Stomach (tissue), 9 donors: ENCODE results near the gene GAMT. TPM values are rescaled to one million over a fixed set of nuclear protein-coding genes. Genes with fewer than 3 reads are reported as not detected.

Experiments
- DNase-seq, 2 donors: peaks; one replicate each; pipeline versions ENCODE4 v3.0.0 to v3.0.0-alpha.2; 2013 to 2019
- H3K27ac ChIP-seq, 5 donors: fragments of 200-600 bp in 4 of 5; sonication (generic) in 4 of 5; one replicate each; pipeline ENCODE4 v1.5.1; 2013 to 2019; ENCODE audit warnings: mild to moderate bottlenecking in 1 of 5, moderate library complexity in 1 of 5
- H3K27me3 ChIP-seq, 3 donors: fragments of 200-600 bp; sonication (generic); one replicate each; pipeline ENCODE4 v1.5.1; 2017 to 2019; ENCODE audit warnings: mixed run types in 1 of 3
- H3K36me3 ChIP-seq, 4 donors: fragments of 200-600 bp; sonication (generic); 1 replicate in 3 of 4; 2 replicates in 1 of 4; pipeline ENCODE4 v1.5.1; 2016 to 2019
- H3K4me1 ChIP-seq, 4 donors: fragments of 200-600 bp; sonication (generic); one replicate each; pipeline ENCODE4 v1.5.1; 2016 to 2019
- H3K4me3 ChIP-seq, 4 donors: fragments of 200-600 bp; sonication (generic) in 3 of 4; one replicate each; pipeline ENCODE4 v1.5.1; 2016 to 2019; ENCODE audit warnings: mild to moderate bottlenecking in 1 of 4
- H3K9me3 ChIP-seq, 4 donors: fragments of 200-600 bp; sonication (generic); one replicate each; pipeline ENCODE4 v1.5.1; 2016 to 2019
- EP300 ChIP-seq: sonication (generic); formaldehyde crosslinking; IDR thresholded peaks from one replicate; pipeline ENCODE4 v1.6.1; 2017; ENCODE audit warnings: antibody characterized with exemption
- POLR2A ChIP-seq, 4 donors: fragments of 450-650 bp; IDR thresholded peaks; one replicate each; pipeline ENCODE4 v1.6.1; 2016; ENCODE audit warnings: antibody characterized with exemption in 4 of 4, control low read depth in 2 of 4, mild to moderate bottlenecking in 1 of 4, moderate library complexity in 1 of 4
- POLR2AphosphoS5 ChIP-seq, 3 donors: sonication (generic); formaldehyde crosslinking; IDR thresholded peaks; one replicate each; pipeline ENCODE4 v1.6.1; 2016; ENCODE audit warnings: antibody characterized with exemption in 3 of 3
- WGBS, 5 donors: extraction: QIAGEN DNeasy Blood & Tissue Kit in 3 of 5; methylation state at CpG; one replicate each; pipeline versions ENCODE4 v1.1.5 to v1.1.7; 2013 to 2018; 5-methylcytosine and 5-hydroxymethylcytosine counted together
- intact Hi-C: fragments of 100-400 bp; cut with DNase I; formaldehyde crosslinking; loops from one replicate; pipeline ENCODE4 v1.15.1; 2023; ENCODE audit warnings: low total_unique reads
- polyA plus RNA-seq, 3 donors: library from polyadenylated mRNA; stranded (reverse); fragments of 200-250 nt; gene quantifications; one replicate each; pipeline ENCODE4 v1.2.3, GENCODE V29; 2013
- total RNA-seq, 5 donors: library from RNA; depleted of rRNA; stranded (reverse); fragments of >200 nt; gene quantifications; one replicate each; pipeline versions ENCODE4 v1.1.0 to v1.2.3, GENCODE V29; 2014 to 2016
- TF ChIP-seq, protein P1 (sequence below), 7 experiments: fragments of 450-650 bp in 4 of 7; fragments of 200-600 bp in 3 of 7; sonication (generic) in 3 of 7; IDR thresholded peaks; one replicate each; pipeline ENCODE4 v1.5.1; 2016 to 2019; ENCODE audit warnings: antibody characterized with exemption in 7 of 7, control low read depth in 2 of 7, mild to moderate bottlenecking in 1 of 7
- donor health status: healthy with polysubstance abuse.
- donor health status: Bipolar disorder and iron deficiency.
- donor health status: healthy.

The GAMT gene
- total and polyA plus RNA-seq, 8 donors = 2.6 to 102 (median 21.2) TPM; not detected in 2

GRCh38 chr19:1387684-1388636, 13.4 kb downstream of the GAMT start:
- Histone ChIP-seq H3K9me3 (no peaks in the 10 kb centered on the region), H3K4me3 (no peak overlapping the region), H3K27me3 (no peaks in the 10 kb centered on the region), H3K36me3 (peaks cover 40 to 73% (median 67%) of the 10 kb centered on the region in 4 donors), H3K4me1 (peaks cover 12 to 44% (median 39%) of the 10 kb centered on the region in 4 donors), H3K27ac (no peak overlapping the region)
- 84 to 94% (median 89%) methylated on average over 25 to 45 of the region's 45 CpGs for WGBS, 5 donors
- no peak for TF ChIP-seq EP300
- TF ChIP-seq, protein P1, sequence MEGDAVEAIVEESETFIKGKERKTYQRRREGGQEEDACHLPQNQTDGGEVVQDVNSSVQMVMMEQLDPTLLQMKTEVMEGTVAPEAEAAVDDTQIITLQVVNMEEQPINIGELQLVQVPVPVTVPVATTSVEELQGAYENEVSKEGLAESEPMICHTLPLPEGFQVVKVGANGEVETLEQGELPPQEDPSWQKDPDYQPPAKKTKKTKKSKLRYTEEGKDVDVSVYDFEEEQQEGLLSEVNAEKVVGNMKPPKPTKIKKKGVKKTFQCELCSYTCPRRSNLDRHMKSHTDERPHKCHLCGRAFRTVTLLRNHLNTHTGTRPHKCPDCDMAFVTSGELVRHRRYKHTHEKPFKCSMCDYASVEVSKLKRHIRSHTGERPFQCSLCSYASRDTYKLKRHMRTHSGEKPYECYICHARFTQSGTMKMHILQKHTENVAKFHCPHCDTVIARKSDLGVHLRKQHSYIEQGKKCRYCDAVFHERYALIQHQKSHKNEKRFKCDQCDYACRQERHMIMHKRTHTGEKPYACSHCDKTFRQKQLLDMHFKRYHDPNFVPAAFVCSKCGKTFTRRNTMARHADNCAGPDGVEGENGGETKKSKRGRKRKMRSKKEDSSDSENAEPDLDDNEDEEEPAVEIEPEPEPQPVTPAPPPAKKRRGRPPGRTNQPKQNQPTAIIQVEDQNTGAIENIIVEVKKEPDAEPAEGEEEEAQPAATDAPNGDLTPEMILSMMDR (IDR thresholded peaks at IDR 0.05) = no peak
- no peak for TF ChIP-seq POLR2A (IDR thresholded peaks at IDR 0.05)
- TF ChIP-seq POLR2AphosphoS5 (IDR thresholded peaks at IDR 0.05) = no peak
- DNase-seq = no peak
- intact Hi-C loops = no loop called here

- WGBS, 5 donors = 83 to 90% (median 88%) methylated on average over 33 to 39 of the region's 39 CpGs
- H3K9me3 ChIP-seq = no peaks in the 10 kb centered on the region
- H3K36me3 ChIP-seq = peaks cover 31 to 64% (median 59%) of the 10 kb centered on the region in 4 donors
- DNase-seq = no peak
- peaks cover 12 to 47% (median 40%) of the 10 kb centered on the region in 4 donors for H3K4me1 ChIP-seq
- TF ChIP-seq EP300 (no peak), POLR2AphosphoS5 (IDR thresholded peaks at IDR 0.05) (no peak), POLR2A (IDR thresholded peaks at IDR 0.05) (no peak)
- TF ChIP-seq, protein P1 (IDR thresholded peaks at IDR 0.05) = no peak
- H3K27me3 ChIP-seq = no peaks in the 10 kb centered on the region
- intact Hi-C loops = no loop called here
- H3K27ac ChIP-seq = no peak overlapping the region
- no peak overlapping the region for H3K4me3 ChIP-seq
Measured at GRCh38 chr19:1386945-1387683, 14.2 kb downstream of the GAMT start.

DNA sequence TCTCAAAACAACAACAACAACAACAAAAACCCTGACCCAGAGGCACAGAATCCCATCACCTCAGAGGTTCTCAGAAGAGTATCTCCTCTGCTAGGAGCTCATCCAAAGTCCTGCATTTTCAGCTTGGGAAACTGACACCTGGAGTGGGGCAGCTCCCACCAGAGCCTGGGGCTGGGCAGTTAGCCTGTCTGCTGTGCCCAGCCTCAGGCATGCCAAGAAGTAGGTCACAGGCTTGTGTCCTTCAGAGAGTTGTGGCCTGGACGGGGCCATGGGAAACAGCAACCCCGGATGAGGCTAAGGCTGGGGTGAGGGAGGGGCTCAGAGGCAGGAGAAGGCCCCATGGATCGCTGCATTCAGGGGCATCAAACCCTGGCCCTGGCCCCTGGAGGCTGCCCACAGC, 15.5 kb downstream of the GAMT start:
- TF ChIP-seq EP300 (no peak), POLR2A (IDR thresholded peaks at IDR 0.05) (no peak), POLR2AphosphoS5 (IDR thresholded peaks at IDR 0.05) (no peak)
- TF ChIP-seq, protein P1 (IDR thresholded peaks at IDR 0.05) = no peak
- H3K9me3 ChIP-seq = no peaks in the 10 kb centered on the region
- no peaks in the 10 kb centered on the region for H3K27me3 ChIP-seq
- peaks cover 12 to 56% (median 45%) of the 10 kb centered on the region in 4 donors for H3K4me1 ChIP-seq
- no peak overlapping the region for H3K4me3 ChIP-seq
- intact Hi-C loops = no loop called here
- no peak overlapping the region for H3K27ac ChIP-seq
- peaks cover 25 to 51% (median 46%) of the 10 kb centered on the region in 4 donors for H3K36me3 ChIP-seq
- no peak for DNase-seq
- 86 to 100% (median 94%) methylated on average over 1 to 3 of the region's 3 CpGs for WGBS, 5 donors

GRCh38 chr19:1384478-1385110, 16.7 kb downstream of the GAMT start:
- TF ChIP-seq EP300 (no peak), POLR2AphosphoS5 (IDR thresholded peaks at IDR 0.05) (no peak), POLR2A (IDR thresholded peaks at IDR 0.05) (no peak)
- TF ChIP-seq, protein P1 (IDR thresholded peaks at IDR 0.05) = no peak
- intact Hi-C loops = no loop called here
- H3K27ac ChIP-seq = peak overlapping the region in 3 of 5 donors; percentile 88 to 91 (median 89)
- H3K9me3 ChIP-seq = no peaks in the 10 kb centered on the region
- H3K36me3 ChIP-seq = peaks cover 21 to 39% (median 34%) of the 10 kb centered on the region in 4 donors
- no peak for DNase-seq
- 31 to 33% (median 32%) methylated on average over 17 of the region's 17 CpGs for WGBS, 5 donors
- H3K27me3 ChIP-seq = no peaks in the 10 kb centered on the region
- peak overlapping the region; percentile 72 to 96 (median 91) for H3K4me3 ChIP-seq
- peaks cover 12 to 56% (median 45%) of the 10 kb centered on the region in 4 donors for H3K4me1 ChIP-seq
